ENCODE results near the gene UNC13B.

UNC13B gene

DNA sequence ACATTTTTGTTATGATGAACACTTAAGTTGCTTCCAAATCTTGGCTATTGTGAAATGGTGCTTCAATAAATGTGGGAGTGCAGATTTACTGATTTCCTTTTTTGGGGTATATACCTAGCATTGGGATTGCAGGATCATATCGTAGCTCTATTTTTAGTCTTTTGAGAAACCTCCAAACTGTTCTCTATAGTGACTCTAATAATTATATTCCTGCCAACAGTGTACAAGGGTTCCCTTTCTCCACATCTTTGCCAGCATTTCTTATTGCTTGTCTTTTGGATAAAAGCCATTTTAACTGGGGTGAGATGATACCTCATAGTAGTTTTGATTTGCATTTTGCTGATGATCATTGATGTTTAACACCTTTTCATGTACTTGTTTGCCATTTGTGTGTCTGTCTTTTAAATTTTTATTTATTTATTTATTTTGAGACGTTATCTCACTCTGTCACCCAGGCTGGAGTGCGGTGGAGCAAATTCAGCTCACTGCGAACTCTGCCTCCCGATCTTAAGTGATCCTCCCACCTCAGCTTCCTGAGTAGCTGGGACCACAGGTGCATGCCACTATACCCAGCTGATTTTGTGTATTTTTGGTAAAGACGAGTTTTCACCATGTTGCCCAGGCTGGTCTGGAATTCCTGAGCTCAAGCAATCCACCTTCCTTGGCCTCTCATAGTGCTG lies 59.0 kb downstream of the UNC13B start:
- DNase-seq (ENCODE audit: extremely low spot score) = no peak
- CTCF ChIA-PET = no interaction called here
- POLR2A ChIA-PET = no interaction called here
- TF ChIP-seq FOXA1 (IDR thresholded peaks at IDR 0.05) (no peak), L3MBTL2 (conservative IDR thresholded peaks at IDR 0.05) (no peak), FOXK2 (IDR thresholded peaks at IDR 0.05) (no peak), TARDBP (IDR thresholded peaks at IDR 0.05) (no peak), PKNOX1 (IDR thresholded peaks at IDR 0.05) (no peak), SP1 (IDR thresholded peaks at IDR 0.05) (no peak), CTBP1 (IDR thresholded peaks at IDR 0.05; ENCODE audit: borderline replicate concordance) (no peak), SUZ12 (IDR thresholded peaks at IDR 0.05) (no peak)

DNA sequence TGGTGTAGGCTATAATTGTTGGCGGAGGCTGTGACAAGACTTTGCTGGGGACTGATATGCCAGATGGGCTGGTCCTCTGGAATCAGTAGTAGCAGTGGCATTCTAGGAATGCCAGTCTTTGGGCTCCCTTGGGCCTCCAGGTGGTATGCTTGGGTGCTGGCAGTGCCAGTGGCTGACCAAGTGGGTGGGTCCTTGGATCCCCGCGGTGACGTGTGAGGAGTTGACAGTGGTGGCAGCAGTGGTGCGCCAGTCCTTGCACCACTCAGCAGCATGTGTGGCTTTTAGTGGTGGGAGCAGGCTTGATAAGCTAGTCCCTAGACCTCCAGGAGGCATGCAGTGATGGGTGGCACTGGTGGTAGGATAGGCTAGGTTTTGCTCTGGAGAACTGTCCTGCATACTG lies 63.9 kb downstream of the UNC13B start:
- POLR2A ChIA-PET = no interaction called here
- DNase-seq (ENCODE audit: extremely low spot score) = no peak
- CTCF ChIA-PET = no interaction called here
- TF ChIP-seq ZNF384 (IDR thresholded peaks at IDR 0.05) (no peak), PKNOX1 (IDR thresholded peaks at IDR 0.05) (no peak), HDGF (IDR thresholded peaks at IDR 0.05; ENCODE audit: borderline replicate concordance) (no peak)

DNA sequence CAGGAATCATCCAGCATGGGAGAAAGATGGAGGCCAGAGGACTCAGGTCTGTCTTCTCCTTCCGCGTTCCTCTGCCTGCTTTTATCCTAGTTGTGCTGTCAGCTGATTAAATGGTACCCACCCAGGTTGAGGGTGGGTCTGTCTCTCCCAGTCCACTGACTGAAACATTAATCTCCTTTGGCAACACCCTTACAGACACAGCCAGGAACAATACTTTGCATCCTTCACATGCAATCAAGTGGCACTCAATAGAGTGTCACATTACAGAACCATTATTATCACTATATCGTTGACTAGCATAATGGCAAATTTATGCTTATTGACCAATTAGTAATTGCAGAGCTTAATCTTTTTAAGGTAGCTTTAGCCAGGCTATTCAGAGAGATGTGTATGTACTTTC lies 64.8 kb downstream of the UNC13B start:
- ChIA-PET POLR2A (no interaction called here), CTCF (no interaction called here)
- DNase-seq (ENCODE audit: extremely low spot score) = no peak
- TF ChIP-seq FOXM1 (IDR thresholded peaks at IDR 0.05; ENCODE audit: borderline replicate concordance) (no peak), L3MBTL2 (conservative IDR thresholded peaks at IDR 0.05) (no peak), HDGF (IDR thresholded peaks at IDR 0.05; ENCODE audit: borderline replicate concordance) (no peak), ZNF384 (IDR thresholded peaks at IDR 0.05) (no peak), PKNOX1 (IDR thresholded peaks at IDR 0.05) (no peak), FOXA1 (IDR thresholded peaks at IDR 0.05) (no peak), BHLHE40 (IDR thresholded peaks at IDR 0.05; ENCODE audit: borderline replicate concordance) (no peak), NFRKB (IDR thresholded peaks at IDR 0.05) (no peak), CTBP1 (IDR thresholded peaks at IDR 0.05; ENCODE audit: borderline replicate concordance) (no peak), SP1 (IDR thresholded peaks at IDR 0.05) (no peak), ARNT (IDR thresholded peaks at IDR 0.05) (no peak), TARDBP (IDR thresholded peaks at IDR 0.05) (no peak), ELF4 (IDR thresholded peaks at IDR 0.05) (no peak)

GRCh38 chr9:35227284-35227683 lies 65.5 kb downstream of the UNC13B start:
- ChIA-PET POLR2A (no interaction called here), CTCF (no interaction called here)
- DNase-seq (ENCODE audit: extremely low spot score) = no peak
- no peak for TF ChIP-seq SUZ12 (IDR thresholded peaks at IDR 0.05)
- TF ChIP-seq NFRKB (IDR thresholded peaks at IDR 0.05) = no peak
- no peak for TF ChIP-seq TARDBP (IDR thresholded peaks at IDR 0.05)
- TF ChIP-seq CTBP1 (IDR thresholded peaks at IDR 0.05; ENCODE audit: borderline replicate concordance) = no peak
- TF ChIP-seq FOXA1 (IDR thresholded peaks at IDR 0.05) = no peak
- TF ChIP-seq L3MBTL2 (conservative IDR thresholded peaks at IDR 0.05) = no peak
- no peak for TF ChIP-seq HDGF (IDR thresholded peaks at IDR 0.05; ENCODE audit: borderline replicate concordance)
- TF ChIP-seq SP1 (IDR thresholded peaks at IDR 0.05) = no peak
- TF ChIP-seq BHLHE40 (IDR thresholded peaks at IDR 0.05; ENCODE audit: borderline replicate concordance) = no peak
- TF ChIP-seq ARNT (IDR thresholded peaks at IDR 0.05) = no peak
- TF ChIP-seq ZNF384 (IDR thresholded peaks at IDR 0.05) = no peak
- TF ChIP-seq FOXM1 (IDR thresholded peaks at IDR 0.05; ENCODE audit: borderline replicate concordance) = no peak
- TF ChIP-seq ELF4 (IDR thresholded peaks at IDR 0.05) = no peak
- no peak for TF ChIP-seq FOXK2 (IDR thresholded peaks at IDR 0.05)
- no peak for TF ChIP-seq LEF1 (IDR thresholded peaks at IDR 0.05; ENCODE audit: borderline replicate concordance)

DNA sequence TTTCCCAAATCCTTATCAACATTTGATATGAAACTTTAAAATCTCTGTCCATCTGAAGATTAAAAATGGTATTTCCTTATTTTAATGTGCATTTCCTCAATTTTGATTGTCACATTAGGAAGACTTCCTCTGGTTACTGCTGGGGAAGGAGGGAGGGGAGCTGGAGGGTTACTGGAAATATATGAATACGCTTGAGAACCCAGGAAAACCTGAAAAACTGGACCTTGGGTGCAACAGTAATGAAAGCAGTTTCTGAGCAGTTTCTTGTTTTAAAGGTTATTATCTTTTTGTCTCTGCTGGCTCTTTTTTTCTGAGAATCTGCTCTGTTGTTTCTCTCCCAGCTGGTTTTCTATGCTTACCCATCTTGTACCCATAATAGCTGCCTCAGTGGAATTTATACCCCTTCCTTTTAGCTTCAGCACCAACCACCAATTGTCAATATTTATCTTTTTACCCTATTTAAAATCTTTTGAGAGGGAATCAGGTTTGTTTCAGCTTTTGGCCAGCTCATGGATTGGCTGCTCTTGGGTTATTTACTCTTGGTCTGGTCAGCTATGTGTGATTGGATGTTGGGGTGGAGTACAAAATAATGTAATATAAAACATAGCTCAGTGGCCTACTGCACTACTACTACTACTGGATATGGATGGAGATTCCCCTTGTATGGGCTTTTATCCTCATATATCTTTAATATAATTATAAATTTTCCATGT lies 67.4 kb downstream of the UNC13B start:
- DNase-seq (ENCODE audit: extremely low spot score) = no peak
- ChIA-PET POLR2A (no interaction called here), CTCF (no interaction called here)
- TF ChIP-seq PKNOX1 (IDR thresholded peaks at IDR 0.05) = no peak
- no peak for TF ChIP-seq ELF4 (IDR thresholded peaks at IDR 0.05)
- no peak for TF ChIP-seq BHLHE40 (IDR thresholded peaks at IDR 0.05; ENCODE audit: borderline replicate concordance)
- TF ChIP-seq TARDBP (IDR thresholded peaks at IDR 0.05) = no peak
- TF ChIP-seq LEF1 (IDR thresholded peaks at IDR 0.05; ENCODE audit: borderline replicate concordance) = no peak
- TF ChIP-seq FOXK2 (IDR thresholded peaks at IDR 0.05) = no peak
- TF ChIP-seq SUZ12 (IDR thresholded peaks at IDR 0.05) = no peak
- no peak for TF ChIP-seq FOXA1 (IDR thresholded peaks at IDR 0.05)
- no peak for TF ChIP-seq FOXM1 (IDR thresholded peaks at IDR 0.05; ENCODE audit: borderline replicate concordance)
- TF ChIP-seq ZNF384 (IDR thresholded peaks at IDR 0.05) = no peak
- TF ChIP-seq HDGF (IDR thresholded peaks at IDR 0.05; ENCODE audit: borderline replicate concordance) = no peak
- no peak for TF ChIP-seq ARNT (IDR thresholded peaks at IDR 0.05)
- no peak for TF ChIP-seq SP1 (IDR thresholded peaks at IDR 0.05)
- no peak for TF ChIP-seq NFRKB (IDR thresholded peaks at IDR 0.05)
- no peak for TF ChIP-seq L3MBTL2 (conservative IDR thresholded peaks at IDR 0.05)
- no peak for TF ChIP-seq CTBP1 (IDR thresholded peaks at IDR 0.05; ENCODE audit: borderline replicate concordance)
